HG03575 (cell line): ENCODE results near the gene TRIM66.

Experiments used
- ATAC-seq: cut with Tn5 transposase; IDR thresholded peaks from one replicate; pipeline ENCODE4 v1.9.1; 2021; ENCODE audit not compliant: unreplicated experiment, insufficient number of reproducible peaks, low FRiP score; ENCODE audit errors: extremely low read depth

Gene TRIM66

GRCh38 chr11:8693555-8693954 is 11.1 kb upstream of the TRIM66 start:
- ATAC-seq, result no peak

- ATAC-seq, result no peak
Measured at GRCh38 chr11:8693010-8693551, 10.6 kb upstream of the TRIM66 start.

- ATAC-seq, result no peak
Measured at GRCh38 chr11:8692417-8692816, 10.0 kb upstream of the TRIM66 start.

- ATAC-seq, result no peak
Measured at GRCh38 chr11:8691601-8692000, 9.1 kb upstream of the TRIM66 start.

- ATAC-seq, result no peak
Measured at GRCh38 chr11:8690374-8691342, 8.2 kb upstream of the TRIM66 start.

- ATAC-seq, result no peak
Measured at GRCh38 chr11:8689726-8690255, 7.3 kb upstream of the TRIM66 start.

- ATAC-seq, result peak; percentile 67
Measured at GRCh38 chr11:8688414-8689362, 6.2 kb upstream of the TRIM66 start.

- no peak for ATAC-seq
Measured at GRCh38 chr11:8686325-8686724, 3.9 kb upstream of the TRIM66 start.

GRCh38 chr11:8685820-8686219 is 3.4 kb upstream of the TRIM66 start:
- ATAC-seq, result no peak

GRCh38 chr11:8685306-8685705 is 2.8 kb upstream of the TRIM66 start:
- no peak for ATAC-seq

GRCh38 chr11:8684600-8685290 is 2.3 kb upstream of the TRIM66 start:
- no peak for ATAC-seq

- no peak for ATAC-seq
Measured at GRCh38 chr11:8683115-8683807, 796 bp upstream of the TRIM66 start.

GRCh38 chr11:8681837-8682302 is 595 bp downstream of the TRIM66 start:
- ATAC-seq, result no peak

- no peak for ATAC-seq
Measured at GRCh38 chr11:8679006-8679405, 3.5 kb downstream of the TRIM66 start.

GRCh38 chr11:8676458-8676857 is 6.0 kb downstream of the TRIM66 start:
- no peak for ATAC-seq

GRCh38 chr11:8674859-8675258 is 7.6 kb downstream of the TRIM66 start:
- ATAC-seq, result no peak

GRCh38 chr11:8672346-8672745 is 10.1 kb downstream of the TRIM66 start:
- no peak for ATAC-seq

GRCh38 chr11:8671651-8672062 is 10.8 kb downstream of the TRIM66 start:
- ATAC-seq, result no peak
